HUES48 (cell line): ENCODE results near the gene CHCHD3.

Experiments
- H3K27ac ChIP-seq: one replicate; pipeline ENCODE4 v1.7.0; 2013; ENCODE audit warnings: low read depth, low read length, inconsistent platforms
- H3K27me3 ChIP-seq: 2 replicates; pipeline ENCODE4 v1.6.1; 2013; ENCODE audit warnings: mild to moderate bottlenecking, low read length; ENCODE audit not compliant: control insufficient read depth, insufficient read depth
- H3K36me3 ChIP-seq: 2 replicates; pipeline ENCODE4 v1.6.1; 2013; ENCODE audit warnings: low read length; ENCODE audit not compliant: control insufficient read depth, insufficient read depth
- H3K4me1 ChIP-seq: 2 replicates; pipeline ENCODE4 v1.6.1; 2013; ENCODE audit warnings: mild to moderate bottlenecking, low read length; ENCODE audit not compliant: control insufficient read depth, insufficient read depth
- H3K4me3 ChIP-seq: 2 replicates; pipeline ENCODE4 v1.5.1; 2013; ENCODE audit warnings: mild to moderate bottlenecking, low read depth, low read length
- H3K9ac ChIP-seq: 2 replicates; pipeline ENCODE4 v1.6.1; 2013; ENCODE audit warnings: mild to moderate bottlenecking, low read depth, low read length, moderate library complexity
- H3K9me3 ChIP-seq: 2 replicates; pipeline ENCODE4 v1.6.1; 2013; ENCODE audit warnings: low read length; ENCODE audit not compliant: control insufficient read depth, insufficient read depth

Gene CHCHD3

GRCh38 chr7:132817949-132818348 lies 263.9 kb downstream of the CHCHD3 start:
- no peak overlapping the region for H3K27ac ChIP-seq
- H3K4me3 ChIP-seq = no peak overlapping the region
- no peaks in the 10 kb centered on the region for H3K9me3 ChIP-seq
- H3K36me3 ChIP-seq = no peaks in the 10 kb centered on the region
- H3K27me3 ChIP-seq = no peaks in the 10 kb centered on the region
- H3K4me1 ChIP-seq = peaks cover 15% of the 10 kb centered on the region
- H3K9ac ChIP-seq = no peak overlapping the region

- Histone ChIP-seq H3K27ac (peak overlapping the region; percentile 59), H3K9ac (0 out of 2 replicates have a peak overlapping the region, but pooled peaks have one; percentile 19), H3K4me1 (peaks cover 15% of the 10 kb centered on the region), H3K36me3 (no peaks in the 10 kb centered on the region), H3K4me3 (no peak overlapping the region), H3K27me3 (no peaks in the 10 kb centered on the region), H3K9me3 (no peaks in the 10 kb centered on the region)
Measured at GRCh38 chr7:132815696-132816311, 266.1 kb downstream of the CHCHD3 start.

GRCh38 chr7:132815130-132815529 lies 266.8 kb downstream of the CHCHD3 start:
- no peaks in the 10 kb centered on the region for H3K9me3 ChIP-seq
- H3K4me1 ChIP-seq = peaks cover 13% of the 10 kb centered on the region
- H3K27ac ChIP-seq = peak overlapping the region; percentile 55
- no peak overlapping the region for H3K4me3 ChIP-seq
- H3K36me3 ChIP-seq = no peaks in the 10 kb centered on the region
- no peaks in the 10 kb centered on the region for H3K27me3 ChIP-seq
- H3K9ac ChIP-seq = no peak overlapping the region

- no peak overlapping the region for H3K27ac ChIP-seq
- H3K27me3 ChIP-seq = no peaks in the 10 kb centered on the region
- no peak overlapping the region for H3K9ac ChIP-seq
- no peaks in the 10 kb centered on the region for H3K36me3 ChIP-seq
- H3K4me1 ChIP-seq = peaks cover 2% of the 10 kb centered on the region; the same call in 1 of the 2 replicates
- no peaks in the 10 kb centered on the region for H3K9me3 ChIP-seq
- H3K4me3 ChIP-seq = no peak overlapping the region
Measured at GRCh38 chr7:132810561-132810960, 271.3 kb downstream of the CHCHD3 start.

GRCh38 chr7:132806834-132807233 lies 275.1 kb downstream of the CHCHD3 start:
- no peak overlapping the region for H3K27ac ChIP-seq
- H3K27me3 ChIP-seq = no peaks in the 10 kb centered on the region
- no peaks in the 10 kb centered on the region for H3K36me3 ChIP-seq
- H3K9ac ChIP-seq = no peak overlapping the region
- H3K9me3 ChIP-seq = no peaks in the 10 kb centered on the region
- H3K4me3 ChIP-seq = no peak overlapping the region
- H3K4me1 ChIP-seq = no peaks in the 10 kb centered on the region

- H3K27me3 ChIP-seq = no peaks in the 10 kb centered on the region
- no peaks in the 10 kb centered on the region for H3K9me3 ChIP-seq
- no peak overlapping the region for H3K4me3 ChIP-seq
- H3K27ac ChIP-seq = no peak overlapping the region
- no peaks in the 10 kb centered on the region for H3K4me1 ChIP-seq
- H3K36me3 ChIP-seq = no peaks in the 10 kb centered on the region
- no peak overlapping the region for H3K9ac ChIP-seq
Measured at GRCh38 chr7:132805766-132806165, 276.1 kb downstream of the CHCHD3 start.

- H3K27ac ChIP-seq = no peak overlapping the region
- H3K4me3 ChIP-seq = no peak overlapping the region
- H3K27me3 ChIP-seq = no peaks in the 10 kb centered on the region
- H3K9me3 ChIP-seq = no peaks in the 10 kb centered on the region
- H3K36me3 ChIP-seq = no peaks in the 10 kb centered on the region
- H3K9ac ChIP-seq = no peak overlapping the region
- no peaks in the 10 kb centered on the region for H3K4me1 ChIP-seq
Measured at GRCh38 chr7:132804849-132805485, 276.9 kb downstream of the CHCHD3 start.

GRCh38 chr7:132800522-132800921 lies 281.4 kb downstream of the CHCHD3 start:
- Histone ChIP-seq H3K27ac (no peak overlapping the region), H3K27me3 (no peaks in the 10 kb centered on the region), H3K4me1 (no peaks in the 10 kb centered on the region), H3K4me3 (no peak overlapping the region), H3K36me3 (peaks cover 4% of the 10 kb centered on the region), H3K9ac (no peak overlapping the region), H3K9me3 (no peaks in the 10 kb centered on the region)

- Histone ChIP-seq H3K27me3 (no peaks in the 10 kb centered on the region), H3K9me3 (no peaks in the 10 kb centered on the region), H3K4me1 (no peaks in the 10 kb centered on the region), H3K36me3 (peaks cover 7% of the 10 kb centered on the region), H3K27ac (no peak overlapping the region), H3K4me3 (no peak overlapping the region), H3K9ac (no peak overlapping the region)
Measured at GRCh38 chr7:132799081-132799413, 282.8 kb downstream of the CHCHD3 start.

GRCh38 chr7:132797152-132797551 lies 284.7 kb downstream of the CHCHD3 start:
- no peak overlapping the region for H3K27ac ChIP-seq
- H3K9me3 ChIP-seq = no peaks in the 10 kb centered on the region

GRCh38 chr7:132793474-132793873 lies 288.4 kb downstream of the CHCHD3 start:
- Histone ChIP-seq H3K27me3 (no peaks in the 10 kb centered on the region), H3K36me3 (peaks cover 13% of the 10 kb centered on the region), H3K4me1 (no peaks in the 10 kb centered on the region), H3K9me3 (no peaks in the 10 kb centered on the region), H3K4me3 (no peak overlapping the region), H3K27ac (no peak overlapping the region), H3K9ac (no peak overlapping the region)

More at GRCh38 chr7:132797152-132797551, 284.7 kb downstream of the CHCHD3 start:
- Histone ChIP-seq H3K27me3 (no peaks in the 10 kb centered on the region), H3K4me3 (no peak overlapping the region), H3K4me1 (no peaks in the 10 kb centered on the region), H3K36me3 (peaks cover 13% of the 10 kb centered on the region), H3K9ac (no peak overlapping the region)
